ENCODE measurements around the gene GSKIP.
"Not testable (repeated sequence)": the region's sequence is repeated elsewhere in the genome, so short reads cannot be mapped to it uniquely, and the experiment has no call there.

Gene GSKIP

GRCh38 chr14:96362965-96363750 is at the start of gene GSKIP, which contains the start of gene ATG2B:
Gene GSKIP (plus strand): TSS chr14:96363526. CDS start chr14:96382248, 18,722 bp downstream.
Gene ATG2B (minus strand): TSS chr14:96363341. CDS start chr14:96362976, 365 bp downstream.
- peak; percentile 90 for DNase-seq

- no peak for DNase-seq
Observed at GRCh38 chr14:96316087-96316486, 47.2 kb upstream of the GSKIP start.

- DNase-seq = no peak
Observed at GRCh38 chr14:96318836-96319235, 44.5 kb upstream of the GSKIP start.

- no peak for DNase-seq
Observed at GRCh38 chr14:96320605-96321004, 42.7 kb upstream of the GSKIP start.

- no peak for DNase-seq
Observed at GRCh38 chr14:96324219-96324618, 39.1 kb upstream of the GSKIP start.

- no peak for DNase-seq
Observed at GRCh38 chr14:96338551-96338950, 24.8 kb upstream of the GSKIP start.

- no peak for DNase-seq
Observed at GRCh38 chr14:96341323-96341722, 22.0 kb upstream of the GSKIP start.

- no peak for DNase-seq
Observed at GRCh38 chr14:96345669-96346068, 17.7 kb upstream of the GSKIP start.

GRCh38 chr14:96347957-96348356 is 15.4 kb upstream of the GSKIP start:
- DNase-seq = not testable (repeated sequence)

- DNase-seq = no peak
Observed at GRCh38 chr14:96349286-96350075, 13.8 kb upstream of the GSKIP start.

GRCh38 chr14:96351986-96352385 is 11.3 kb upstream of the GSKIP start:
- DNase-seq = peak; percentile 14

- peak; percentile 18 for DNase-seq
Observed at GRCh38 chr14:96352708-96353107, 10.6 kb upstream of the GSKIP start.

GRCh38 chr14:96354246-96354645 is 9.1 kb upstream of the GSKIP start:
- no peak for DNase-seq

- no peak for DNase-seq
Observed at GRCh38 chr14:96357216-96357615, 6.1 kb upstream of the GSKIP start.

GRCh38 chr14:96359959-96360358 is 3.4 kb upstream of the GSKIP start:
- DNase-seq = no peak

- DNase-seq = peak; percentile 23
Observed at GRCh38 chr14:96362071-96362964, 1.0 kb upstream of the GSKIP start.

- DNase-seq = peak; percentile 61
Observed at GRCh38 chr14:96363751-96364336, 518 bp downstream of the GSKIP start.

- DNase-seq = no peak
Observed at GRCh38 chr14:96364962-96365361, 1.6 kb downstream of the GSKIP start.

- DNase-seq = no peak
Observed at GRCh38 chr14:96368534-96368933, 5.2 kb downstream of the GSKIP start.

GRCh38 chr14:96370528-96370927 is 7.2 kb downstream of the GSKIP start:
- no peak for DNase-seq

GRCh38 chr14:96373538-96373937 is 10.2 kb downstream of the GSKIP start:
- DNase-seq = no peak

GRCh38 chr14:96376093-96376492 is 12.8 kb downstream of the GSKIP start:
- DNase-seq = no peak

GRCh38 chr14:96380735-96381134 is 17.4 kb downstream of the GSKIP start:
- no peak for DNase-seq
